ENCODE results near the gene WDR27. TPM values are rescaled to one million over a fixed set of nuclear protein-coding genes. Genes with fewer than 3 reads are reported as not detected.
A peak's percentile ranks its signal among the peaks of the same experiment; 100 is the strongest.
"Not testable (repeated sequence)": the region's sequence is repeated elsewhere in the genome, so short reads cannot be mapped to it uniquely, and the experiment has no call there.

WDR27 gene
- total RNA-seq, 2 donors from 2014 or later: 17.8 to 53.1 TPM

DNA sequence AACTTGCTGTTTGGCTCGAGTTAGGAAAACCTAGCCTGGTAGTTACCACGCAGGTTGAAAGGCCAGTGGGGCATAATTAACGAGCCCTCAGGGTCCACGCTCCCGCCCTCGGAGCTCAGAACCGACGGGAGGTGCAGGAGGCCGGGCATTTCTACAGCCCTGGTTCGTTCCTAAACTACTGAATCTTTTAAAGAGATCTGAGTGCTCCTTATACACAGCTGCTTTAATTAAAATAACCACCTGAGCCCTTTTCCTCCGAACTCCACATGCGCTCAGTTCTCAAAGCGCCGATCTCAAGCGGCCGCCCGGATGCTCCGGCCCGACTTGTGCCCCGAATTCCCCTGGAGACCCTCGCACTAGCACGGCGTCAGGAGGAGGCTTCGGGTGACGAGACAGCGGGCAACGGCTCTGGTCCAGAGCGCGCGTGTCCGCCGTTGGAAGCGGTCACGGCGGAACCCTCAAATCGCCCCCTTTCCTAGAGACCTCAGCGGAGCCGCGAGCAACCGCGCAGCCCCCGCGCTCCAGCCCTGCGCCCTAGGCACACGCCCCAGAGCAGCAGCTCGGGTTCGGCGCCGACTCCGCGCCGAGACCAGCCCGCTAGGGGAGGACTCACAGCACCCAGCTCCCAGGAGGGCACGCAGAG is 397 bp downstream of the WDR27 start:
- Histone ChIP-seq H3K27ac (peak overlapping the region; percentile 95), H3K9me3 (no peaks in the 10 kb centered on the region), H3K4me1 (replicated peaks) (no peaks in the 10 kb centered on the region), H3K36me3 (no peaks in the 10 kb centered on the region), H3K4me3 (peak overlapping the region; percentile 95 to 97), H3K27me3 (replicated peaks; ENCODE audit: insufficient read depth) (no peaks in the 10 kb centered on the region)
- intact Hi-C loops (cut with DNase I): no loop called here
- TF ChIP-seq POLR2AphosphoS5 (IDR thresholded peaks at IDR 0.05) (no peak), POLR2A (IDR thresholded peaks at IDR 0.05) (no peak)
- TF ChIP-seq, protein P1, sequence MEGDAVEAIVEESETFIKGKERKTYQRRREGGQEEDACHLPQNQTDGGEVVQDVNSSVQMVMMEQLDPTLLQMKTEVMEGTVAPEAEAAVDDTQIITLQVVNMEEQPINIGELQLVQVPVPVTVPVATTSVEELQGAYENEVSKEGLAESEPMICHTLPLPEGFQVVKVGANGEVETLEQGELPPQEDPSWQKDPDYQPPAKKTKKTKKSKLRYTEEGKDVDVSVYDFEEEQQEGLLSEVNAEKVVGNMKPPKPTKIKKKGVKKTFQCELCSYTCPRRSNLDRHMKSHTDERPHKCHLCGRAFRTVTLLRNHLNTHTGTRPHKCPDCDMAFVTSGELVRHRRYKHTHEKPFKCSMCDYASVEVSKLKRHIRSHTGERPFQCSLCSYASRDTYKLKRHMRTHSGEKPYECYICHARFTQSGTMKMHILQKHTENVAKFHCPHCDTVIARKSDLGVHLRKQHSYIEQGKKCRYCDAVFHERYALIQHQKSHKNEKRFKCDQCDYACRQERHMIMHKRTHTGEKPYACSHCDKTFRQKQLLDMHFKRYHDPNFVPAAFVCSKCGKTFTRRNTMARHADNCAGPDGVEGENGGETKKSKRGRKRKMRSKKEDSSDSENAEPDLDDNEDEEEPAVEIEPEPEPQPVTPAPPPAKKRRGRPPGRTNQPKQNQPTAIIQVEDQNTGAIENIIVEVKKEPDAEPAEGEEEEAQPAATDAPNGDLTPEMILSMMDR (IDR thresholded peaks at IDR 0.05): peak in 1 of 4 experiments; percentile 10
- under 1% methylated on average over 28 of the region's 54 CpGs for WGBS
- peak; percentile 12 for DNase-seq (ENCODE audit: low spot score)

DNA sequence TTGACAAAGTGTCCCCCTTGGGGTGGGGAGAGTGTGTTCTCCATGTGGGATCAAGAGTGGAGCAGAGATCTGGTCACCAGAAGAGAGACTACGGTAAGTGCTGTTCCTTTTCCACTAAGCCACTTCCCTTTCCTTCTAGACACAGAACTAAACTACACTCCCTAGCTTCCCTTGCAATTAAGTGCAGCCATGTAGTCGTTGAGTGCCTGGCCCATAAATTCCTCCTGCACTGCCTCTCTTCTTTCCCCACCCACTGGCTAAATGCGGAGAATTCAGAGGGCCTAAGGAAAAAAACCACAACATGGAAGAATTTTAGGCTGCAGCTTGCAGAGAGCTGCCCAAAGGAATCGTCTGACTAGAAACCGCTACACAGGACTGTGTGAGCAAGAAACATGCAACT is 1.5 kb downstream of the WDR27 start:
- TF ChIP-seq POLR2AphosphoS5 (IDR thresholded peaks at IDR 0.05) (no peak), POLR2A (IDR thresholded peaks at IDR 0.05) (no peak)
- TF ChIP-seq, protein P1 (IDR thresholded peaks at IDR 0.05): no peak
- WGBS: 52% methylated on average over 5 of the region's 5 CpGs
- no peak for DNase-seq (ENCODE audit: low spot score)
- H3K27me3 ChIP-seq (replicated peaks; ENCODE audit: insufficient read depth): no peaks in the 10 kb centered on the region
- intact Hi-C loops (cut with DNase I): no loop called here
- H3K9me3 ChIP-seq: no peaks in the 10 kb centered on the region
- H3K4me1 ChIP-seq (replicated peaks): no peaks in the 10 kb centered on the region
- no peaks in the 10 kb centered on the region for H3K36me3 ChIP-seq
- no peak overlapping the region for H3K27ac ChIP-seq
- H3K4me3 ChIP-seq: no peak overlapping the region

DNA sequence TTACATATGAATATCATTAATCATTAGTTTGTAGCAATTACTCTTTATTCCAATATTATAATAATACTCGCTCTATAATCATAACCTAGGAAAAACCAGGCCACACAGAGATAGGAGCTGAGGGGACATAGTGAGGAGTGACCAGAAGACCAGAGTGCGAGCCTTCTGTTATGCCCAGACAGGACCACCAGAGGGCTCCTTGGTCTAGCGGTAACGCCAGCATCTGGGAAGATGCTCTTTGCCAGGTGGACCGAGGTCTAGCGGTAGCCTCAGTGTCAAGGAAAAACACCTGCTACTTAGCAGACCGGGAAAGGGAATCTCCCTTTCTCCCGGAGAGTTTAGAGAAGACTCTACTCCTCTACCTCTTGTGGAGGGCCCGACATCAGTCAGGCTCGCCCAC is 4.7 kb downstream of the WDR27 start:
- H3K27me3 ChIP-seq (replicated peaks; ENCODE audit: insufficient read depth); H3K4me1 ChIP-seq (replicated peaks); H3K9me3 ChIP-seq; H3K36me3 ChIP-seq; intact Hi-C loops (cut with DNase I); H3K27ac ChIP-seq; DNase-seq (ENCODE audit: low spot score); H3K4me3 ChIP-seq: not testable (repeated sequence)
- 93% methylated on average over 10 of the region's 10 CpGs for WGBS

DNA sequence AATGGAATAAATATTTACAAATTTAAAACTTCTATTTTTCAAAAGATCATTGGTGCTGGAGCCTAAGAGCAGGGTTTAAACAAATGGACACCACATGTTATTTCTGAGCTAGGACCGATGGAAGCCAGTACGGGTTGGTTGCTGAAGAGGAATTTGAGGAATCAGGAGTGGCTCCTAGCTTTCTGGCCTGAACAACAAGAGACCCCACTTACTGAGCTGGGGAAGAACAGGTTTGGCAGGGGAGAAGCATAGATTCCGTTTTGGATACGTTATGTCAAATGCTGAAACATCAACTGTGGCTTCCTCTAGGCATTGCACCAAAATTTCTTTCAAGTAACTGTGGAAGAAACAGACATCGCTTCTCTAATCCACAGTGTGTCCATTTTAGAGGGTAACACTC is 6.7 kb downstream of the WDR27 start:
- intact Hi-C loops (cut with DNase I): no loop called here
- TF ChIP-seq POLR2AphosphoS5 (IDR thresholded peaks at IDR 0.05) (no peak), POLR2A (IDR thresholded peaks at IDR 0.05) (no peak)
- TF ChIP-seq, protein P1 (IDR thresholded peaks at IDR 0.05): no peak
- Histone ChIP-seq H3K4me1 (replicated peaks) (no peaks in the 10 kb centered on the region), H3K27ac (no peak overlapping the region), H3K9me3 (no peaks in the 10 kb centered on the region), H3K27me3 (replicated peaks; ENCODE audit: insufficient read depth) (no peaks in the 10 kb centered on the region), H3K4me3 (no peak overlapping the region), H3K36me3 (no peaks in the 10 kb centered on the region)
- WGBS: 86% methylated on average over 5 of the region's 5 CpGs
- no peak for DNase-seq (ENCODE audit: low spot score)

DNA sequence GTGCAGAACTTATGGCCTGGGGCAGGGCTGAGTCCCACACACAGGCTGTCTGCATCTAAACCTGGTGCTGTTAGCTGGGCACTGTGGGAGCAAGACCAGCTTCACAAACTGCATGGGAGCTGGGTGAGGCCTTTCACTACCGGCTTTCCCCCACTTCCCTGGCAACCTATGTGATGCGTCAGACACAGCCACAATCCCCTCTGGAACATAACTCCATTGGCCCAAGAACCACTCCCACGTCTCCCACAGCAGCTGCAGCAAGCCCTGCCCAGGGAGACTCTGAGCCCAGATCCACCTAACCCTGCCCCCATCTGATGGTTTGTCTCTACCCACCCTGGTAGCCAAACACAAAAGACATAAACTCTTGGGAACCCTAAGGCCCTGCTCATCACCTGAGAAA is 9.3 kb downstream of the WDR27 start:
- no peaks in the 10 kb centered on the region for H3K27me3 ChIP-seq (replicated peaks; ENCODE audit: insufficient read depth)
- H3K4me3 ChIP-seq: no peak overlapping the region
- intact Hi-C loops (cut with DNase I): no loop called here
- 95% methylated on average over 3 of the region's 3 CpGs for WGBS
- no peaks in the 10 kb centered on the region for H3K9me3 ChIP-seq
- H3K4me1 ChIP-seq (replicated peaks): no peaks in the 10 kb centered on the region
- no peak for DNase-seq (ENCODE audit: low spot score)
- TF ChIP-seq POLR2AphosphoS5 (IDR thresholded peaks at IDR 0.05) (no peak), POLR2A (IDR thresholded peaks at IDR 0.05) (no peak)
- TF ChIP-seq, protein P1 (IDR thresholded peaks at IDR 0.05): no peak
- no peaks in the 10 kb centered on the region for H3K36me3 ChIP-seq
- H3K27ac ChIP-seq: no peak overlapping the region

All from prostate gland (tissue), 2 donors.